Stimulated activated CD4-positive, alpha-beta T cell treated with anti-CD3 and anti-CD28 coated beads, Interleukin-2, amount 100 ng/mL, for 4 hours (primary cell): Measurements from ENCODE around the gene TRMT10A.

Experiments used
- DNase-seq: peaks from one replicate; pipeline ENCODE4 v3.0.0-alpha.2; 2020; ENCODE audit warnings: low read depth

Gene TRMT10A

GRCh38 chr4:99563310-99564186 lies at the start of gene TRMT10A:
TSS of gene TRMT10A (minus strand) at chr4:99564039. CDS start at chr4:99559338, 4,701 bp downstream.
- DNase-seq: peak; percentile 94

GRCh38 chr4:99612704-99613103 lies 48.9 kb upstream of the TRMT10A start:
- DNase-seq: no peak

GRCh38 chr4:99612281-99612680 lies 48.4 kb upstream of the TRMT10A start:
- no peak for DNase-seq

DNA sequence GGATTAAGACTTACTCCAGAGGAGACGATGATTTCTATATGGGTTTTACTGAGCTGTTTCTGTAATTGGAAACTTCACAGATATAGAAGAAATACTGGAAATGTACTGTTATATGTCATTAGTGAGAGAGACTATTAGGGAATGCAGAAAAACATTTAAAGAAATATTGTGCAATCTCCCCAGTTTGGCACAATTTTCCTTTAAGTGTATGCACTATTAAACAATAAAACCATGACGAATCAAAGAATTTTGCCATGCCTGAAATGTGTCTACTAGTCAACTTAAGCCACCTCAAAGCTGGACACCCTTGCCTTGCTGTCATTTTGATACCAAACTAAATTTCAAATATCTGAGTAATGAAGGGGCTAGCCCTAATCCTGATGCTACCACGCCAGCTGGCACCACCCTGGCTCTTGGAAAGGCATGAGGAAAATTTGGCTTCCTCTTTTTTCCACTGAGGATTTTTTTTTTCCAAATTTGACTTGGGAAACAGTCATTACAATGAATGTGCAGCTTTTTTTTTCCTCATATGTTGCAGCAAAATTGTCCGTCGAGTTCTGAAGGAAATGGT lies 46.9 kb upstream of the TRMT10A start:
- DNase-seq: no peak

DNA sequence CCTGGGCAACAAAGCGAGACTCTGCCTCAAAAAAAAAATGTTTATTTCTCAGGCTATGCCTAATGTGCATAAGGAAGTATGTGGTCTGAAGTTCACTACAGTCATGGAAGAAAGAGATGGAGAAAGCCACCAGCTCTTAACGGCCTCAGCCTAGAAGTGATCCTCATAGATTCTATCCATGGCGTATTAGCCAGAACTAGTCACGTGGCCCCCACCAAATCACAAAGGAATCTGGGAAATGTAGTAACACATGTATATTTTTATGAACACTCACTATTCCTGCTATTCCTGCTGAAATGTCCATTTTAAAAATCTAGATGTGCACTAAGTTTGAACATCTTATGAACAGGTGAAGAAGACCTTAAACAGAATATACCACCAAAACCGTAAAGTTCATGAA lies 44.6 kb upstream of the TRMT10A start:
- DNase-seq: no peak

- DNase-seq: no peak
Measured at GRCh38 chr4:99606716-99607115, 42.9 kb upstream of the TRMT10A start.

DNA sequence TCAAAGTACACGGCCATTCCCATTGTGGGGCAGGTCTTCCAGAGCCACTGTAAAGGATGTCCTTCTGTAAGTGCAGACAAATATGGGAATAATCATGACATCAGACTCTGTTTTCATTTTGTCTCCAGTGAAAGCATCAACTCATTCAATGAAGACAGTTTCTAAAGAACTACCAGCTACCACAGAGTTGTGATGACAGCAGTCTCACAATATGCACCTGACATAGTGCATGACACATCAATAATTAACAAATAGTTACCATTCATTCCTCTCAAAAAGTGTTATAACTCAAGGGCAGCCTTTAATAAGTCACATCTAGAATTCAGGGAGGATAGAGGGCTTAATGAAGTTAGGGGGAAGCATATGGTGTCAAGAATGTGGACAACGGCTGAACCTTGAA lies 31.0 kb upstream of the TRMT10A start:
- DNase-seq: no peak

DNA sequence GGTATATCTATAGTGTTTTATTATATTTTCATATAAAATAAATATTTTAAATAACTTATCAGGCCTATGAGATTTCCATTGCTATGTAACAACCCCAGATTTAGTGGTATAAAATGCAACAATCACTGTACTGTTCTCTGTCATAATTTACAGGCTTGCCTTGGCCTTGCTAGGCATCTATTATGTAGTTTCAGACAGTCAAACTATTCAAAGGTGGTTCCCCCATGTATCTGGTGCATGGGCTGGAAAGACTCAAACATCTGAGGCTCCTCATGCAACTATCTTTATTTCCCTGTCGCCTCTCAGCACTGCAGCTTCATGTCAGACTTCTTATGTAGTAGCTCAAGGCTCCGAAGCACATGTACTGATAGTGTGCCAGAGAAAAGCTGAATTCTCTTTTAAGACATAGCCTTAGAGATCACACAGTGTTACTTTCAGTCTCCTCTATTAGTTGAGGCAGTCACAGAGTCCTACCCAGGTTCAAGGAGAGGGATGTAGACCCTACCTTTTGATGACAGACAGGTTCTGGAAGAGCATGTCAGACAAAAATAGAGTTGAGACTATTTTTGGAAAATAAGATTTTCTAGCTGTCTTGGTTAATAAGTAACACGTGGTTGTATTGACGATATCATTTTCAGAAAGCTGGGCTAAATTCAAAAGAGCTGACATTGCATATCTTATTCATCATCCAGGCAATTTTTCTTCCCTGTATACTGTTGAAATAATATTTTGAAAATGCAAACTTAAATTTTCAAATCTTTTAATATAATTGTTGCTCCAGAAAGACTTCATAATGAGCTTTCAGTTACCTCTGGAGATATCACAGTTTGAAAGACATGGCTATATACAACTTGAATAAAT lies 30.2 kb upstream of the TRMT10A start:
- DNase-seq: no peak

DNA sequence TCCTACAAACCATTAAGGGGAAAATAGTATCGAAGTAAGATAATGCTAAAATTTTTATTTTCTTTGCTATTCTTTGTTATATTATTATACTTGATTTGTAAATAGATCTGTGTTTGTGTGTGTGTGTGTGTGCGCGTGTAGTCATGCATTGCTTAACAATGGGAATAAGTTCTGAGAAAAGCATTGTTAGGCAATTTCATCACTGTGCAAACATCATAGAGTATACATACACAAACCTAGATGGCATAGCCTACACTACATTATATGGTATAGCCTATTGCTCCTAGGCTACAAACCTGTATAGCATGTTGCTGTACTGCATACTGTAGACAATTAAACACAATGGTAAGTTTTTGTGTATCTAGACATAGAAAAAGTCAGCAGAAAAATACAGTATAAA lies 27.9 kb upstream of the TRMT10A start:
- DNase-seq: no peak

GRCh38 chr4:99587803-99588202 lies 24.0 kb upstream of the TRMT10A start:
- no peak for DNase-seq

DNA sequence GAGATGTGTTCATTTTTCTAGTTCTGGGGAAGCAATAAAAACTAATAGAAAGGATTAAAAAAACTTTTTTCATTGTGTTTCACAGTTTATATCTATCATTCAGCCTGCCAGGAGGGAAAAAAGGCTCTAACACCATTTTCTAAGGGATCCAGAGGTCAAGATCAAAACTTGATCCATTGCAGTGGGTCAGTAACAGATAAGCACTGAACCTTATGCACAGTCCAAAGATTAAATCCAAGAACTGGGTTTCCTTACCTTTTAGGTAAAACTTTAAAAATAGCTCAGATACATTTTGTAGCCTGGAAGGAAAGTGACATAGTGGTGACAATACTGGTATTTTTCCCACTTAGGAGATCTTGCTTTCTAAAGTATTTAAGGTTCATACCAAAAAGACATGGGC lies 23.5 kb upstream of the TRMT10A start:
- no peak for DNase-seq

- no peak for DNase-seq
Measured at GRCh38 chr4:99586797-99587196, 23.0 kb upstream of the TRMT10A start.

DNA sequence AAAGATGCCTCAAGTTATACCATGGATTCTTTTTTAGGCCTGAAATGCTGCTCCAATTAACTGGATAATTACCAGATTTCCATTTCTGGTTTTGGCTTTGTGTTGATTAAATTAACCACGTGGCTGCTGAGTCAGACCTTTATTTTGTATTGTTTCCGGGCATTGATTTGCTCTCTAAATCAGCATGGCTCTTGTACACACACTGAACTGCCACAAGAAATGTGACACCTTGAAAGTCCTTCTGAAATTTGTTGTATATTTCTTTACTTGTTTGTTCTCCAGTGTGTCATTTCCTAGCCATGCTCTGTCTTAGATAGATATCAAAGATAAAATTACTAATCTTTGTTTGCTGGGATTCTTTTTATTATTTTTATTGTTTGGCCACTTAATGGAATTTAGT lies 22.5 kb upstream of the TRMT10A start:
- DNase-seq: no peak

DNA sequence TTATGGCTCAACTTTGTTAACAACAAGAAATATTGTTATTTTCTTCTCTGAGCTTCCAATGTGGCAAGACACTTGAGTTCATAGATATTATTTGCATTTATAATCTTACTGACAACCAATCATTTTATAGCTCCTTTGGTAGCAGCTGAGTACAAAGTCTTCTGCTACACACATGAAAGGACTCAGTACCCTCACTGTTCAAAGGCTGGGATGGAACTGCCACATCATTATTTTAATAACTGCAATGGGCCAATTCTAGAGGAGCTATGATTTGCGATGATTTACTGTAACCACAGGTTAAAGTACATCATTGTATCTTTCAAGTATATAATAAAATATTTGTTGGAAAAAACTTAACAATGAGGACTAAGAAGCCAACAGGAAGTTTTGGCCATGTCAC lies 21.7 kb upstream of the TRMT10A start:
- DNase-seq: no peak

DNA sequence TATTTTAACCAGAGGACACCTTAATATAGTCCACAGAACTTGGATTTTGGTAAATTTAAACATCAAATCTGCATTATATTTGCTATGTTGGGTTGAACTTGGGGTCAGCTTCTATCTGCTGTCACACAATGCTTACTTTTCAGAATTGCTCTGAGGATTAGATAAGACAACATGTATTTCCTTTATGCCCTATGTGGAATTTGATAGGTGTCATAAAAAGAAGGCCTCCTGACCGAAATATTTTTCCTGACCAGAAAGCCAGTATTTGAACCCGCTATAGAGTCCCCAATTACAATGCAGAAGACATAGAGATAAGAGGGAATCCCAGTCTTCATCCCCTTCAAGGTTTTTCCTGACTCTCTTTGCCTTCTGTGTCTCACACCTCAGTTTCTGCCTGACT lies 14.9 kb upstream of the TRMT10A start:
- no peak for DNase-seq

DNA sequence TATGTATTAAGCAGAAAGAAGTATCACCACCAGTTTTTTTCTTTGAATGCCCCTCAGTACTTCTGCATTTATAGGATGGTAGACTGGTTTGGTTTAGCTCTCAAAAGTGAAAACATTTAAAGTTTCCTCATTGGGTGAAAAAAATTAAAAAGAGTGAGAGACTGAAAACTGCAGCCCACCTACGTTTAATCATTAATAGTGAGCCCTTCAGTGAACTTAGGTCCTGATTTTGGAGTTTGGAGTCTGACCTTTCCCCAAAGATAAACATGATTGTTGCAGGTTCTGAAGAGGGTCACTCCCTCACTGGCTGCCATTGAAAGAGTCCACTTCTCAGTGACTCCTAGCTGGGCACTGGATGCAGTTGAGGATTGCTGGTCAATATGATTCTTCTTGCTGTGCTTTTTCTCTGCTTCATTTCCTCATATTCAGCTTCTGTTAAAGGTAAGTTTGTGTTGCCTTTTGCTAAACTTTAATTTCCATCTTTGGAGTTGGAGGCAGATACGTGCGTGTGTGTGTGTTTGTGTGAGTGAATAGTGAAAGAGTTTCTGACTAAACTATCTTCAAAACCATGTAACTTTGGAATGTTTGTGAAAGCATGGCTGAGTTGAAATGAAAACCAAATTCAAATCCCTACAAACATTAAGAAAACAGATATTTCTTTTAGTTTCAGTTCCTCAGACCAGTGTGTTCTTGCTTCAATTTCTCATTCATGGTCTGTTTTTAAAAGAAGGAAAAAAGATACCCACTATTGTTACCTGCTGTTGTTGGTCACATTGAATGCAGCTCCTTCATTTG lies 10.9 kb upstream of the TRMT10A start, which contains the start of gene MTTP:
TSS of gene MTTP (plus strand) at position 295 of the 795 bp plus-strand sequence. CDS start at position 381, 86 bp downstream.
- no peak for DNase-seq

DNA sequence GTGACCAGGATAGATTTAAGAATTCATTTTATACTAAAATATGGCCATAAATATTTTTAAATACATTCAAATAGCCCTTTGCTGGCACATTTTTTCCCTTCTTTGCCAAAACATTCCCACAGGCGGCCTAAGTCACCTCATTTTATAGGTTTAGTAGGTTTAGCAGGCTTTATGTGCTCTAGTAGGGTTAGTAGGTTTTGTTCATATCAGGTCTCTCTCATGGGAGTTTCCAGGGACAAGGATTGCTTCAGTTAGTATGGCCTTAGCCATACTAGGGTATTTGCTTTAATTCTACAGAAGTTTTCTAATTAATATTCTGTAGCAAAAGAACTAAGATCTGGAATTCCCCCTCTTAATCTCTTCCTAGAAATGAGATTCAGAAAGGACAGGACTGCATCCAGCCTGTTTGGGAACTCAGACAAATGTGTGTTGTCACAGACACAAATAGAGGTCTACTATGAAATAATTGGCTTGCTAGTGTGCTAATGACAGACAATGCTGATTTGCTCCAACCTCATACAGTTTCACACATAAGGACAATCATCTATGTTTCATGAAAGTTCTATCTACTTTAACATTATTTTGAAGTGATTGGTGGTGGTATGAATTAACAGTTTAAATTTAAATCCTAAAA lies 10.0 kb upstream of the TRMT10A start:
- no peak for DNase-seq

DNA sequence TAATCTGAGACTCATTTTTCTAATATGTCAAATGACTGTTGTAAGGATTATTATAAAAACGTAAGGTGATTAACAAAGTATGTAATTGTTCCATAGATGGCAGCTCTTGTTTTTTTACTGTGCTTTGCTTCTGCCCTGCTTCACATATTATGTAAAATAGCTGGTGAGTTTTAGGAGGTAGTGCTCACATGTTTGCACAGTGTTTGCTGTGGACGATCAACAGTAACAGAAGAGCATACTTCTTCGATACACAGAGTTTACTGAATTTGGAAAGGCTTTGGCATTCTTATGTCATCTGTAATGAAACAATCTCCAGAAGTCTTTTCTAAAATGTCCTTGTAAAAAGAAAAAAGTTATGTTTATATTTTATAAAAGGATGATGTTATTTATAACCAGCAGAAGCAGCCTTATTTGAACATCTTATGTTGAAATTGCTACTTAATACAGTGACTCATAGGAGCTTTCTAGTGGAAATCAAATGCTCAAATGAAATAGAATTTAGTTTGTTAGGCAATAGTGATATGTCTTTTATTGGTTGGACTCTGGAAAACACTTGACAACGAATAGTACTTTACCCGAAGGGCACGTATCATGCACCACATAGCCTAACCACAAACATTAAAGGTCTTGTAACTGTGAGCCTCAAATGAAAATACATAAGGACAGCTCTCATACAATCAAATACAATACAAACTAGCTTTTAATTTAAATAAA lies 8.8 kb upstream of the TRMT10A start:
- DNase-seq: no peak

GRCh38 chr4:99571883-99572282 lies 8.0 kb upstream of the TRMT10A start:
- no peak for DNase-seq

DNA sequence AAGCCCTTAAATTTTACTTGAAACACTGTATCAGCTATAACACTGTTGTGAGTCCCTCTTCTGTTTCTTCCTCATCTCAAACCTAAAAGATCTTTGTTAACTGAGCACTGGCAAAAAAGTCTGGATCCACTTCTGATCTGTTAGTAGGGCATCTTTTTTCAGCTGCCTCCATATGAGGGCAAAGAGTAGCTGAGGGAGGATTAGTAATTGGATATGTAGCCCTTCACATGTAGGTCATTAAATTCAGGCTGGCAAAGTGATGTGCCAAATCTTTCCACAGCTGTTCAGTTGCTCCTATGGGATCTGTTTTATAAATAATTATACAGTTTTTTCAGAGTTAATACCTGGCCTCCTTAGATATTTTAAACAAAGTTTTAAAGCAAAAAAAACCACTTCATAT lies 1.1 kb upstream of the TRMT10A start:
- DNase-seq: no peak

GRCh38 chr4:99552872-99553271 lies 11.0 kb downstream of the TRMT10A start:
- no peak for DNase-seq
